NCI-H146 treated with DMSO at 0.1 percent for 48 hours (cell line): Measurements from ENCODE around the gene PTPRT.

ENCODE experiments used
- DNase-seq: peaks from one replicate; lab custom pipeline; 2025; ENCODE audit not compliant: unreplicated experiment; lab: John Stamatoyannopoulos, UW

PTPRT gene

DNA sequence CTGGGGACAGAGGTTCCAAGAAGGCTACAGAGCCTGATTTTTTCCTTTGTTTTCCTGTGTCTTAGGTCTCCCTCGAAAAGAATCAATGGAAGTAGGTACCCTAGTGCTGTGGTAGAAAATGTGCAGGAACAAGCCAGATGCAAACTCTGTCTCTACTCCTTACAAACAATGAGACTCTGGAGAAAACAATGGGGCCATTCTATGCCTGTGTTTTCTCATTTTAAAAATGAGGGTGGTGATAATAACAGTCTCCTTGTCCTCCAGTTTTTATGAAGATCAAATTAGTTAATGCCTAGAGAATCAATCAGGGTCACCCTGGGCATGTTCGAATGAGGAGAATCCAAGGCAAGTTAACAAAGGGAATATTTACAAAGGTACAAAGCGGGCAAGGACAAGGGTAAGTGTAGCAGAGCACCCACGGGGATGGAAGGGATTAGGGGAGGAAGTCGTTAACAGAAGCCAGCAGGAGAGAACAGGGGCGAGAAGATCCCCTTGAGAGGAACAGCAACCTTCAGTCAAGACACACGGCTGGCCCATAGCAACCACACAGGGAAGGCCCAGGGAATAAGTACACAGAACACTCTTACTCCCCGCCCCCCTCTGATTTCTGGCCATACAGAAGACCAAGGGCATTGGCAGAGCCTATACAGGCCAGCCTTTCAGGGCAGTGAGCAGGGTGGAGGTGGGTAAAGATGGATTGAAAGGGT is 342.8 kb downstream of the PTPRT start:
- DNase-seq = no peak

DNA sequence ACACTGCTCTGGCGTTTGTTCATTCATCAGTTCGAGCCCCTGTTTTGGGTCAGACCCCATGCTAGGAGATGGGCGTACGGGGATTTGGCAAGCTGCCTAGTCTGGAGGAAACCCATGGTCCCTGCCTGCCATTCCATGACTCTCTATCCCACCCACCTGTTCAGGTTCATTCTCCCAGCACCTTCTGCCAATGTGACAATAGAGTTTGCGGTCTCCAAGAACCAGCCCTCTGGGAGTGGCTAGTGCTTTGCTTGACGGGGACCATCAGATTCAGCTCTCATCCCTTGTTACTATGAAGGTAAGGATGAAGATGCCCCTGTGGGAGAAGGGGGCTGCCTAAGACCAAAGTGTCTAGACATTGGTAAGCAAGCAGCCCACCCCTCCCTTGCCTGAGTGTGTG is 345.0 kb downstream of the PTPRT start:
- DNase-seq = no peak

DNA sequence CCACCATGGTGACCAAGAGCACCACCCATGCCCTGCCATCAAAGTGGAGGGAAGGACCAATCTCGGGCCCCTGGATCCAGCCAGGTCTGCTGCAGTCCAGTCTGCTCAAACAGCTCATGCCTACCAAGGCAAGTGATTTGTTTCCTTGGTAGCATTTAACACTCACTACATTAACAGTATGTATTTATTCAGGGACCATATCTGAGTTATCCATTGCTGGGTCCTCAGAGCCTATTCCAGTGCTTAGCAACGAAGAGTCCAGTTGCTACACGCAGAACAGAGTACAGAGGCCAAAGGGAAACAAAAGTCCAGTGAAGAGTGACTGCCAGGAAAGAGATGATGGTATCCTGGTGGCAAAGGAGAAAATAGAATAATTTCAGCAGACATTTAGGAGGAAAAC is 352.2 kb downstream of the PTPRT start:
- DNase-seq = no peak

DNA sequence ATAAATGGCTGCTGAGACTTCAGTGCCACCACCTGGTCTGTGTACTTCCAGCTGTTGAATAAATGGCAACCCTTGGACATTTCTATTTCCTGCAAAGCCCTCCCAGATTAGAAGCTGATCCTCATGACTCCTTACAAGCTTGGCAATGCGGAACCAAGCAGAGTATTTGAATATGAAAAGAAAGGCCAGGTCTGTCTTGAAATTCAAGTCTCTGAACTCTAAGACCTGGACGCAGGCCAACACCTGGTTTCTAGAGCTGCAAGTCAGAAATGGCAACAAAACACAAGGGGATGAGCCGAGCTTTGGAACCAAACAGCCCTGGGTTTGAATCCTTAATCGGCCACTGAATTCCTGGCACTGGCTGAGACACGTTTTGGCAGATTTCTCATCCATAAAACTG is 353.4 kb downstream of the PTPRT start:
- no peak for DNase-seq

DNA sequence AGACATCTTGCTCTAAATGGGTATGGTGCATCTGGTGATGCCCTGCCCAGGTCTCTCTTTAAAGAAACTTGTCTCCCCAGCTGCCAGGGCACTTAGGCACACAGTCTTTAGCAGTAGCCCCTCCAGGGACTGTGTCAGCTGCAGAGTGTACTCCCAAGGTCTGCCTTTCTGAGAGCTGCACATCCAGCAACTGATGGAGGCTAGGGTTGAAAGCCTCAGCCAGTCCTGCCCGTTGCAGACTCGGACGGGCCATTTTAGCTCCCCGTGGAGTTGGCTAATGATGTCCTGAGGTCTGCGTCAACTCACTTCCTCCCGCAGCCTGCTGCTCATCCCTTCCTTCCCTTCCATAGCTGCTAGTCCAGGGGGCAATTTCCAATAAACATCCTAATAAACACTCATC is 381.8 kb downstream of the PTPRT start:
- no peak for DNase-seq

DNA sequence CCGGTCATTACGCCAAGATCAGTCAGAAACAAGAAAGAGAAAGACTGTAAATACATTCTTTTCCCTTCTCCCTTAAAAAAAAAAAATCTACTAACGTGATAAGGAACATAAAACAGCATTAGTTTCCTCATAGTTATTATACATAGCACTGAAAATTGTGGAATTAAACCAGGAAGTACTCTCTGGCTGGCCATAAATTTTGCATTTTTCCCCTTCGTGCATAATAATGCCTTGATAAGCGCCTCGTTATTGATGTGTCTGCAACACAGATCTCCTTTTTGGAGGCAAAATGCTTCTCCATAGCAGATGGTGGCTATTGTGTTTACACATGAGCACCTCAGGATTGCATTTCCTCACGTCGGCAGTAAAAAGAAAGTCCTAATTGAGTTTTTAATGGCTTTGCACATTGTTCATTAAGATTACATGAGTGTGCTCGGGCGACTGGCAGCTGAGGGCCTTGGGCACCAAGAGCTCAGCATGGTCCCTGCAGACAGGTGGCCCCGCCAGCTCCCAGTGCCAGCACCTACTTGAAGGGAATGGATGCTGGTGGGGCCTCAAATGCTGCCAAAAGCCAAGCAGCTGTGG is 394.5 kb downstream of the PTPRT start:
- DNase-seq = no peak

DNA sequence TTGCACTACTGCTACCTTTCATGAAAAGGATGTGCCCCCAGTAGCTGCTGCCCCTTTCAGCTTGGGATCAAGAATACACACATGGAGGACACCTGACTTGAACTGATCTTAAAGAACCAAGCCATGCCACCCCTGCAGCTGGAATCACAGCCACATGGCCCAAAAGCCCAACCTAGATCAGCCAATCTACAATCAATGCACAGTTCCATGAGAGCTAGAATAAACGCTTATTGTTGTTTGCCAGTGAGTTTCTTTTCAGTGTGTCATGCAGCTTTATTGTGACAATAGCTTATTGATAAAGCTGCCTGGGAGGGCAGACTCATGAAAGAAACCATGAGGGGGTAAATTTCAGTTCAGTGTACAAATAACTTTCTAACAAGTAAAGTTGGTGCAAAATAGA is 397.7 kb downstream of the PTPRT start:
- DNase-seq = no peak

DNA sequence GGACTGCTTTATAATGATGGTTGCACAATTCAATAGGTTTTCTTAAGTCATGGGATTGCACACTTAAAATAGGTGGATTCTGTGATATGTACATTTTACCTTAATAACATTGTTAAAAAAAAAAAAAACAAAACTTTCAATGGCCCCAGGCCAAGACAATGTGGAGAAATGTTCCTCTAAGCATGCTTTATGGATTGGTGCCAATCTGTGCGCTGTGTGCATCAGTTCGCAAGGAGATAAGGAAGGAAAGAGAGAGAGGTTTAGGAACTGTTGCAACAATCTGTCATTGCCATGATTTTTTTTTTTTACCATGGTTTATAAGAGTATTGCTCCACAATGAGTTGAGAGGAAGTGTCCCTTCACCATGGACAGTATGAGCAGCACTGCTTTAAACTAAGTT is 399.6 kb downstream of the PTPRT start:
- DNase-seq = no peak

DNA sequence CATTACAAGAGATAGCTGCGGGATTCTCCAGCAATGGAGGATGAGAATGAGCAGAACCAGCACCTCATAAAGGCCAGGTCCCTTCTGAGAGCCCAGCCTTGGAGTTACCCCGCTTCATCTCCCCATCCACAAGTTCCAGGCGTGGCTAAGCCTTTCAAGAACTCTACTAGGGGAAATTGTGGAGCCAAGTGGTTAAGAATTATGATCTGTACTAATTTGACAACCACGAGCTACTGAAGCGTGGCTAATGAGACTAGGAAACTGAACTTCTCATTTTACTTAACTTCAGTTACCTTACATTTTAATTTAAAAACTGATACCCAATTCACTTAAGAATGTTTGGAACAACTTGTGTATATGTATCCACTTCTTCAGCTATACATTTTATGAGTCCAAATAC is 401.0 kb downstream of the PTPRT start:
- DNase-seq = no peak

DNA sequence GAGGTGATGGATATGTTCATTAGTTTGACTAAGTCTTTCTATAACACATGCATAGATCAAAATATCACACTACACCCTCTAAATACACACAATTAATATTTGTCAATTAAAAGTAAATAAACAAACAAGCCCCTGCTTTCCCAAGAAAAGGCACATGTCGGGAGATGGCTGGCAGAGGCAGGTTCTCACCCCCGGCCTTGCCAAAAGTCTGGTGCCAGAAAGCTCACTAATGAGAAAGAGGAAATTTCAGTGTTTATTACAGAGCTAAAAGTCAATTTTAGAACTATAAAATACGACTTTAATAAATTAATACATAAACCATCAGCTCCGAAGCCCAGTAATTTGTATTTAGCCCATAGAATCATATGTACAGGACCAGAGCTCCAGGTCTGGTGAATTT is 404.7 kb downstream of the PTPRT start:
- DNase-seq = no peak

DNA sequence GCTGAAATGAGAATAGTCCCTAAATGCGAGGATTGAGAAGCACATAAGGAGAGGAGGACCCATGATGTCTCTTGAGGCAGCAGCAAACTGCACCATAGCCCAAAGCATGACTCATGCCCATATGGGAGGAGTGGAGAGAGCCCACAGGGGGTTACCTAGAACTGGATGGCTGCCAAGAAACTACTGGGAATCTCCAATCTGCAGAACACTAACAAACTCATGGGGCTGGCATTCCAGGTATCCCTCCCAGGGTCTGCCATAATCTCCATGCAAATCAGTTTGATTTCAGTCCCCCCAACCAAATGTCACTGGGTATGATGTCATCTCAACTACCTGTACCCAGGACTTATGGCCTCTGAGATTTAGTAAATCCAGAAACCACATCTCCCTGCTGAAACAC is 410.5 kb downstream of the PTPRT start:
- DNase-seq = no peak

DNA sequence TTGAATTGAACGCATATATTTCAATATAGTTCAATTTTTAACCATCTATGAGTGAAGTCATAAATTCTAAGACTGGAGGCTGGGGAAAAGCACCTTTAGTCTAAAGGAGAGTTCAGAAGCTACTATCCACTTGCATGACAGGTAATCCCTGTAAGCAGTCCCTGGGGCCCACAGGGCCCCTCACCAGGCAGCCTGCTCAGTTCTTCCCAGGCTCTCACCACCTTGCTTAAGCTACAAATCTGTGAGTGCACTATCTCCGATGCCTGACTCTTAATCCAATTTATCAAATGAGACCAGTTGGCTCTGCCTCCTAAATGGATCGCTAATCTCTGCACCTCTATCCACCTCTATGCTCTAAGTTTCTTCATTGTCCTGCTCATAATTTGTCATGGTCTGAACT is 413.8 kb downstream of the PTPRT start:
- no peak for DNase-seq

DNA sequence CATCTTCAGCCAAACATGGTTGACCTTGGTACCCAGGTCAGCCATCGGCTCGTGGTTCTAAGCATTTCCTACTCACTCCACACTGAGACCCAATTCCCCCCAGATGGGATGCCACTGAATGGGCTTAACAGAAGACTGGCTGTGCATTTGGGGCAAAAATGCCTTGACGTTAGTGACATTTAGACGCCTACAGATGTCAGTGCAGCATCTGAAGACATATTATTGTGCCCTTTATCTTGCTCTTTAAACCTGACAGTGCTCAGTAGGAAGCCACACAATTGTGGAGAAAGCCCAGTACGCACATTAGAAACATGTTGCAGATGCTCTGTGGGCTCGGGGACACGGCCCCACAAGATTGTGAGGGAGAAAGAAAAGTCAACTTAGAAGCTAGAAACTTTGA is 414.7 kb downstream of the PTPRT start:
- no peak for DNase-seq

DNA sequence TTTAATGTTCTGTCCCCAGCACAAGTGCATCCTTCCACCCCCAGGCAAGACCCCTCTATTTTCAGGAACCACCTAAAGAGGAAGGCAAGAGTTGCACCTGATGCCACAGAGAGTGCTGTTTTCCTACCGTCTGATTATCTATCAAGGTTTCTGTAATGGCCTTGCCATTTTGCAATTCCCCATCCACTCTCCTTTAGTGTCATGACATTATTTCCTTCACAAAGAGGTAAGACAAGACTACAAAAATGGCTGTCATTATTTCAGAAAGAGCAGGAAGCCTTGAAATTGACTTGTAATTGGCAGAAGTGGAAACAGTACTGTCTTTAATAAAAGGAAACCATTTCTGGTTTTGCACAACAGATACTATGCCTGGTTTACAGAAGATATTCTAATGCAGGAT is 426.7 kb downstream of the PTPRT start:
- DNase-seq = no peak

DNA sequence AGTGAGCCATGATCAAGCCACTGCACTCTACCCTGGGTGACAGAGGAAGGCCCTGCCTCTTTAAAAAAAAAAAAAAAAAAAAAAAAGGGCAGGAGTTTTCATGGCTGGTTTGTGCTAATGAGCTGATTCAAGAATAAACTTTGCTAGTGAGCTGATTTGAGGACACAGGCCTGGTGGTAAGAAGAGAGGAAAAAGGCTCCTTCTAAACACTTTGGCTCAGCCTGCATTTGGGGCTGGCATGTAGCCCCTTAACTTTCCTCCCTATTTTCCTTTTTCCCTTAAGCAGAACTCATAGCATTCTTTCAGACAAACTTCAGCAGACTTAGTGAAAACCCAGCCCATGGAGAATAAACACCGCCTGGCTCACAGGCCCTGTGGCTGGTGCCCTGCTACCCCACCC is 432.7 kb downstream of the PTPRT start:
- no peak for DNase-seq

DNA sequence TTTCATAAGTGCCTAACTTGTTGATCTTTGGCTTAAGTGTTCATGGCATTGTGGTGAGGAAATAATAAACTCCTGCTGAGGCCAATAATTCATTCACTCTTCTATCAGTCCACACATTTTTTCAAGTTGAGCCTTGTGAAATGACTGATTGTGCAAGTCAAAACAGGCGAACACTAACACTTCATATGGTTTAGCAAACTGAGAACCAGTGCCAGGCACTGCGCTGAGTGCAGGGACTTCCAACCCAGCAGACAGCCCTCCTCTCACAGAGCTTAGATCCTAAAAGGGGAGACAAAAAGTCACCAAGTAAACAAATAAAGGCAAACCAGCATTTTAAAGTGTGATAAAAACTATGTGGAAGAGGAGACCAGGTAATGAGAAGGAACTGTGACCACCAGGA is 435.0 kb downstream of the PTPRT start:
- no peak for DNase-seq

DNA sequence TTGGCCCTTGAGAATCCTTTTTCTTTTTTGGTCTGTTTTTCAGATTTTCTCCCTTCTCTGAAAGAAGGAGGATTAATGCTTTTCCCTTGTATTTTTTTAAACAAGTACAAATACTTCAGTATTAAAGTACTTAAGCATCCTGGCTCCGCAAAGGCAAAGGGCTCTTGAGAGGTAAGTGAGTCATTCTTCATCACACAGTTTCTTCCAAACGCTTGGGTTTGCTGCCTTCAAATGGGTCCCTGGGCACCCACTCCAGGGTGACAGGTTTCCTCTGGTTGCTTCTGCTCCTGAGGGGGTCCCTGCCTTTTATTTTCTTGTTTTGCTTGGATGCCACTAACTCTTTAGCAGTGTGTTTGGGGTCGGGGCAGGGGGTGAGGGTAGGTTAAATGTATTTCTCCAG is 437.1 kb downstream of the PTPRT start:
- no peak for DNase-seq

DNA sequence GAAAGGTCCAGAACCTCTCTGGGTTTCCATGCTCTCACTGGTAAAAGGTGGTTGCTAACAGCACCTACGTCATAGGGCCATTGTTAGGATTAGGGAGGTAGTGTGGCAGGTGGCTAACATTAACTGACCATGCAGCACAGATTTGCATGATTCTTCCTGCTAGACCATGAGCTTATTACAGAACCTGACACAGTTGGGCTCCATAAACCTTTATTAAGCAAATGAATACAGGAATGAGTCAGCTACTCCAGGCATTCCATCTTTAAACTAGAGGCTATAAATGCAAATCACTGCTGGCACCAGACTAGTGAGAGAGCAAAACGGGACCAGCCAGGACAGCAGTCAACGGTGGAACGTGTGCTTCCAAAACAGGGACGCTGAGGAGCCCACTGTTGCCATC is 440.1 kb downstream of the PTPRT start:
- no peak for DNase-seq

DNA sequence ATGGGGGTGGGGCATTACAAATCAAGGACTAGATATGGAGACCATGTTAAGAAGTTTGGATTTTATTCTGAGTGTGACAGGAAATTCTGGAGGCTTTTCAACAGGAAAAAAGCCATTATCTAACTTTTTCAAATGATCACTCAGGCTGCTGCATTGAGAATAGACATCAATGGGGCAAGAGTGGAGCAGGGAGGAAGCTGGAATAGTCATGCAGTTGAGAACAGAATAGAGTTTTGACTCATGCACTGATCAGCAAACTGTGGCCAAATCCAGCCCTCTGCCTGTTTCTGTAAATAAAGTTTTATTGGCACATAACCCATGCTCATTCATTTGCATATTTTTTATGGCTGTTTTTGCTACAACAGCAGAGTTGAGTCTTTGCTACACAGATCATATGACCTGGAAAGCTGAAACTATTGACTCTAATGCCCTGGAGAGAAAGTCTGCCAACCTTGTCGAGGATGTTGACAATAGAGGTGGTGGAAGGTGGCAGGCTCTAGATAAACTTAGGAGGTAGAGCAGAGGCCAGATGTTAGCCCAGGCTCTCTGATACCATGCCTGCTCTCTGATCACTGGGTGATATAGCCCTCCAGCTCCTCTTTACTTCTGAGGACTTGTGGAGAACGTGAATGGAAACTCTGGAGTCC is 441.8 kb downstream of the PTPRT start:
- no peak for DNase-seq

DNA sequence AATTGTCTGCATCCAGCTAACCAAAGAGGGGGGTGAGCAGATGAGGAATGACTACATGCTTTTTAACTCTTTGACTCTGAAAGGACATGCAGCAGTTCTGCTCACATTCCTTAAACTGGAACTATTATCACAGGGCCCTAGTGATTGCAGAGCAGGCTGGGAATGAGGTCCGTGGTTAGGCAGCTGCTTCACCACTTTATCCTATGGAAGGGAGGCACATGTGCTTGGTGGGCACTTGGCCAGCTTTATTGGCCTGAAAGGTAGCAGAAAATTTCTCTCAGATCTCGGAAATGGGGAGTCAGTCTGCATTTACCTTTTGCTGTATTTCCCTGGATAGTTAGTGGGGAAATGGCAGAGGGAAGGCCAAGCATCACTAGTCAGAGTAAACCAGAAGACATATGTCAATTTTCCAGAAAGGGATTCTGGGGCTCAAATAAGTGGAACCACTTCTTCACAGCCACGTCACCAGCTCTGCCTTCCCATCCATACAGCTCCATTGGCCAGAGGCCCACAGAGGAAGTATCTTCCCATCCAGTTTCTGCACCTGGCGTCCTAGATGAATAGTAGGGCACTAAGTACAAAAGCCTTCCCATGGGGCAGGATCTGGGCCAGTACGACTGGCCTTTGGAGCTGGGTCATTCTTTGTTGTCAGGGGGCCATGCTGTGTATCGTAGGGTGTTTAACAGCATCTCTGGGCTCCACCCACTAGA is 444.8 kb downstream of the PTPRT start:
- DNase-seq = no peak

DNA sequence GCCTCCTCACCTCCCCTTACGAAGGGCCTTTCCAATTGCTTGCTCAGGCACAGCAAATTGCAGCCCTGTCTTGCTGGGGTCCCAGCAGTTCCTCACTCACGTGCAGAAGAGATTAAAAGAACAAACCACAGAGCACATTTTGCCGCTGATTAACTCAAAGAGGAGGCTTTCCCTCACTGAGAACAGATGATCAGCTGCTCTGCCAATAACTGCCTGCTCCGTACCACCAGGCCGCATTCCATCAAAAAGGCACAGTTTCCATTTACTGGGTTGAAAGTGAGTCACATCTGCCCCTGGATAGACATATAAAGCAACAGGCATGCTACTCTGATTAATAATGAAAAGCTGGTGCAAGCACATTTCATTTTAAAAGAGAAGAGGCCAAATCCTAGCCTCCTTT is 446.8 kb downstream of the PTPRT start:
- DNase-seq = no peak

DNA sequence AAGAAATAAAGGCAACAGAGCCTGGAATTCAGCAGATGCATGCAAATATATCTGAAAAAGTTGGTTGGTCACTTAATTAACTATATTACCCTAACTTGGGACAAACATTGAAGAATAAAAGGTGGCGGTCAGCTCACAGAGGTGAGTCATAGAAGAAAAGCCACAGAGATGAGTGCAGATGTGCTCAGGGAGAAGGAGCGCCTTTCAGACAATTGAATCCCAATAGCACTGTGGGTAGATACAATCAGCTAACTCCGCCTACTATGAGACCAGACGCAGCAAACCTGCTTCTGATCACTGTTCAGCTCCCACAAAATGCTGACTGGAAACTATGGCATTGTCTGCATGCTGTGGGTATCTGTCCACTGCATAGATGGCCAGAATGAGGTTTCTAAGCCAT is 447.8 kb downstream of the PTPRT start:
- DNase-seq = no peak
